ENCODE measurements around the gene VPS13D.

Gene VPS13D

GRCh38 chr1:12204754-12205658 lies 24.8 kb upstream of the VPS13D start:
- no peak for DNase-seq (ENCODE audit: low read depth)
- TF ChIP-seq, protein P1, sequence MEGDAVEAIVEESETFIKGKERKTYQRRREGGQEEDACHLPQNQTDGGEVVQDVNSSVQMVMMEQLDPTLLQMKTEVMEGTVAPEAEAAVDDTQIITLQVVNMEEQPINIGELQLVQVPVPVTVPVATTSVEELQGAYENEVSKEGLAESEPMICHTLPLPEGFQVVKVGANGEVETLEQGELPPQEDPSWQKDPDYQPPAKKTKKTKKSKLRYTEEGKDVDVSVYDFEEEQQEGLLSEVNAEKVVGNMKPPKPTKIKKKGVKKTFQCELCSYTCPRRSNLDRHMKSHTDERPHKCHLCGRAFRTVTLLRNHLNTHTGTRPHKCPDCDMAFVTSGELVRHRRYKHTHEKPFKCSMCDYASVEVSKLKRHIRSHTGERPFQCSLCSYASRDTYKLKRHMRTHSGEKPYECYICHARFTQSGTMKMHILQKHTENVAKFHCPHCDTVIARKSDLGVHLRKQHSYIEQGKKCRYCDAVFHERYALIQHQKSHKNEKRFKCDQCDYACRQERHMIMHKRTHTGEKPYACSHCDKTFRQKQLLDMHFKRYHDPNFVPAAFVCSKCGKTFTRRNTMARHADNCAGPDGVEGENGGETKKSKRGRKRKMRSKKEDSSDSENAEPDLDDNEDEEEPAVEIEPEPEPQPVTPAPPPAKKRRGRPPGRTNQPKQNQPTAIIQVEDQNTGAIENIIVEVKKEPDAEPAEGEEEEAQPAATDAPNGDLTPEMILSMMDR (IDR thresholded peaks at IDR 0.05; ENCODE audit: insufficient read depth, low read depth, low read length, missing control alignments): no peak
- H3K4me3 ChIP-seq (ENCODE audit: low read length): no peak overlapping the region

GRCh38 chr1:12206238-12206637 lies 23.6 kb upstream of the VPS13D start:
- no peak for DNase-seq (ENCODE audit: low read depth)
- H3K4me3 ChIP-seq (ENCODE audit: low read length): no peak overlapping the region
- TF ChIP-seq, protein P1 (IDR thresholded peaks at IDR 0.05; ENCODE audit: insufficient read depth, low read depth, low read length, missing control alignments): no peak

DNA sequence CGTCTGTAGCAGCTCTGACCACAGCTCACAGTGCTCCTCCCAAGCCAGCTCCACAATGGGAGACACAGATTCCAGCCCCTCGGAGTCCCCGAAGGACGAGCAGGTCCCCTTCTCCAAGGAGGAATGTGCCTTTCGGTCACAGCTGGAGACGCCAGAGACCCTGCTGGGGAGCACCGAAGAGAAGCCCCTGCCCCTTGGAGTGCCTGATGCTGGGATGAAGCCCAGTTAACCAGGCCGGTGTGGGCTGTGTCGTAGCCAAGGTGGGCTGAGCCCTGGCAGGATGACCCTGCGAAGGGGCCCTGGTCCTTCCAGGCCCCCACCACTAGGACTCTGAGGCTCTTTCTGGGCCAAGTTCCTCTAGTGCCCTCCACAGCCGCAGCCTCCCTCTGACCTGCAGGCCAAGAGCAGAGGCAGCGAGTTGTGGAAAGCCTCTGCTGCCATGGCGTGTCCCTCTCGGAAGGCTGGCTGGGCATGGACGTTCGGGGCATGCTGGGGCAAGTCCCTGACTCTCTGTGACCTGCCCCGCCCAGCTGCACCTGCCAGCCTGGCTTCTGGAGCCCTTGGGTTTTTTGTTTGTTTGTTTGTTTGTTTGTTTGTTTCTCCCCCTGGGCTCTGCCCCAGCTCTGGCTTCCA lies 22.9 kb upstream of the VPS13D start:
- DNase-seq (ENCODE audit: low read depth): no peak
- no peak overlapping the region for H3K4me3 ChIP-seq (ENCODE audit: low read length)
- TF ChIP-seq, protein P1 (IDR thresholded peaks at IDR 0.05; ENCODE audit: insufficient read depth, low read depth, low read length, missing control alignments): no peak

GRCh38 chr1:12208271-12208670 lies 21.6 kb upstream of the VPS13D start:
- TF ChIP-seq, protein P1 (IDR thresholded peaks at IDR 0.05; ENCODE audit: insufficient read depth, low read depth, low read length, missing control alignments): no peak
- no peak for DNase-seq (ENCODE audit: low read depth)
- no peak overlapping the region for H3K4me3 ChIP-seq (ENCODE audit: low read length)

DNA sequence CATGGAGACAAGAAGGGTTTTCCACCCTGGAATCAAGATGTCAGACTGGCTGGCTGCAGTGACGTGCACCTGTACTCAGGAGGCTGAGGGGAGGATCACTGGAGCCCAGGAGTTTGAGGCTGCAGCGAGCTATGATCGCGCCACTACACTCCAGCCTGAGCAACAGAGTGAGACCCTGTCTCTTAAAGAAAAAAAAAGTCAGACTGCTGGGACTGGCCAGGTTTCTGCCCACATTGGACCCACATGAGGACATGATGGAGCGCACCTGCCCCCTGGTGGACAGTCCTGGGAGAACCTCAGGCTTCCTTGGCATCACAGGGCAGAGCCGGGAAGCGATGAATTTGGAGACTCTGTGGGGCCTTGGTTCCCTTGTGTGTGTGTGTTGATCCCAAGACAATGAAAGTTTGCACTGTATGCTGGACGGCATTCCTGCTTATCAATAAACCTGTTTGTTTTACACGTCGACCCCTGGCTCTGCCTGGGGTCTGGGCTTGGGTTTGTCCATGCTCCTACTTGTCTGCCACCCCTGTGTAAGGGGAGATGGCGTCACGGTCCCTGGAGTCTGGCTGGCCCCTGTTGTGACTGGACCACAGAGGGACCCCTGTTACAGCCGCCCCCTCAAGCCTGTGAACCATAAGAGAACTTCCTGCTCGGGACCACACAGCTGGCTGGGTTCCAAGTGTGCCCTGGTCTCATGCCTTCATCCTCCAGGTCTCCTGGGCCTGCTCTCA lies 20.9 kb upstream of the VPS13D start:
- DNase-seq (ENCODE audit: low read depth): peak; percentile 73
- TF ChIP-seq, protein P1 (IDR thresholded peaks at IDR 0.05; ENCODE audit: insufficient read depth, low read depth, low read length, missing control alignments): peak; percentile 89
- no peak overlapping the region for H3K4me3 ChIP-seq (ENCODE audit: low read length)

GRCh38 chr1:12209495-12209832 lies 20.4 kb upstream of the VPS13D start:
- TF ChIP-seq, protein P1 (IDR thresholded peaks at IDR 0.05; ENCODE audit: insufficient read depth, low read depth, low read length, missing control alignments): no peak
- no peak for DNase-seq (ENCODE audit: low read depth)
- no peak overlapping the region for H3K4me3 ChIP-seq (ENCODE audit: low read length)
